Measurements from ENCODE around the gene ADSS1.

ADSS1 gene

GRCh38 chr14:104685998-104686610 is 37.9 kb upstream of the ADSS1 start:
- peaks cover 0 to 6% (median 0%) of the 10 kb centered on the region in 11 experiments; a peak in 2 of 22 replicates for H3K36me3 ChIP-seq
- H3K27me3 ChIP-seq, result no peaks in the 10 kb centered on the region
- no peak for TF ChIP-seq Cebpa-rat (IDR thresholded peaks at IDR 0.05)
- peaks cover 55 to 67% (median 60%) of the 10 kb centered on the region in 10 experiments for H3K4me1 ChIP-seq
- no peak overlapping the region for H3K4me3 ChIP-seq
- H3K27ac ChIP-seq, result no peak overlapping the region
- no peaks in the 10 kb centered on the region for H3K9me3 ChIP-seq (replicated peaks in 1 of 11)
- peaks cover 7 to 16% (median 13%) of the 10 kb centered on the region in 11 experiments for H4K20me1 ChIP-seq
- H3K4me2 ChIP-seq, result peak overlapping the region in 3 of 11 experiments; percentile 81 to 100 (median 82); a peak in 4 of 22 replicates
- no peak overlapping the region for H3K9ac ChIP-seq

GRCh38 chr14:104686624-104687517 is 37.2 kb upstream of the ADSS1 start:
- Histone ChIP-seq H3K36me3 (peaks cover 0 to 13% (median 4%) of the 10 kb centered on the region in 11 experiments; a peak in 8 of 22 replicates), H3K4me2 (peak overlapping the region; percentile 73 to 100 (median 88)), H3K4me3 (no peak overlapping the region), H3K27ac (peak overlapping the region in 7 of 11 experiments; percentile 3 to 74 (median 59); a peak in 10 of 22 replicates), H4K20me1 (peaks cover 15 to 23% (median 21%) of the 10 kb centered on the region in 11 experiments), H3K9me3 (replicated peaks in 1 of 11) (no peaks in the 10 kb centered on the region), H3K27me3 (no peaks in the 10 kb centered on the region), H3K9ac (peak overlapping the region in 8 of 11 experiments; percentile 4 to 95 (median 68); a peak in 9 of 22 replicates), H3K4me1 (peaks cover 55 to 67% (median 60%) of the 10 kb centered on the region in 10 experiments)
- no peak for TF ChIP-seq Cebpa-rat (IDR thresholded peaks at IDR 0.05)

- peak overlapping the region; percentile 26 to 95 (median 65); a peak in 17 of 22 replicates for H3K9ac ChIP-seq
Measured at GRCh38 chr14:104687601-104688504, 36.2 kb upstream of the ADSS1 start.

GRCh38 chr14:104688505-104689108 is 35.4 kb upstream of the ADSS1 start:
- Histone ChIP-seq H3K9me3 (replicated peaks in 1 of 11) (no peaks in the 10 kb centered on the region), H4K20me1 (peaks cover 32 to 41% (median 38%) of the 10 kb centered on the region in 11 experiments), H3K27ac (peak overlapping the region; percentile 46 to 74 (median 65); a peak in 19 of 22 replicates), H3K4me3 (peak overlapping the region; percentile 24 to 100 (median 98); a peak in 18 of 20 replicates), H3K4me1 (peaks cover 63 to 75% (median 67%) of the 10 kb centered on the region in 10 experiments), H3K36me3 (peaks cover 0 to 27% (median 12%) of the 10 kb centered on the region in 11 experiments; a peak in 11 of 22 replicates), H3K27me3 (no peaks in the 10 kb centered on the region), H3K9ac (peak overlapping the region; percentile 38 to 95 (median 66); a peak in 20 of 22 replicates), H3K4me2 (peak overlapping the region; percentile 73 to 100 (median 88))
- TF ChIP-seq Cebpa-rat (IDR thresholded peaks at IDR 0.05), result peak in 4 of 11 experiments; percentile 22 to 52 (median 26); a peak in 3 of 22 replicates

More at GRCh38 chr14:104687601-104688504, 36.2 kb upstream of the ADSS1 start:
- TF ChIP-seq Cebpa-rat (IDR thresholded peaks at IDR 0.05), result no peak
- peak overlapping the region in 10 of 11 experiments; percentile 8 to 74 (median 64); a peak in 14 of 22 replicates for H3K27ac ChIP-seq
- H4K20me1 ChIP-seq, result peaks cover 25 to 33% (median 31%) of the 10 kb centered on the region in 11 experiments
- no peaks in the 10 kb centered on the region for H3K9me3 ChIP-seq (replicated peaks in 1 of 11)
- no peaks in the 10 kb centered on the region for H3K27me3 ChIP-seq
- H3K4me3 ChIP-seq, result peak overlapping the region in 2 of 10 experiments; percentile 1 to 99; a peak in 2 of 20 replicates
- H3K36me3 ChIP-seq, result peaks cover 0 to 22% (median 10%) of the 10 kb centered on the region in 11 experiments; a peak in 11 of 22 replicates
- peaks cover 56 to 67% (median 60%) of the 10 kb centered on the region in 10 experiments for H3K4me1 ChIP-seq
- H3K4me2 ChIP-seq, result peak overlapping the region; percentile 73 to 100 (median 88)

GRCh38 chr14:104689109-104689880 is 34.7 kb upstream of the ADSS1 start, which contains the start of gene INF2:
Gene INF2, plus strand, starts transcription at chr14:104689618. Its CDS starts 11,748 bp downstream, at chr14:104701366.
- no peaks in the 10 kb centered on the region for H3K9me3 ChIP-seq (replicated peaks in 1 of 11)
- no peak for TF ChIP-seq Cebpa-rat (IDR thresholded peaks at IDR 0.05)
- H3K27me3 ChIP-seq, result no peaks in the 10 kb centered on the region
- H4K20me1 ChIP-seq, result peaks cover 39 to 47% (median 45%) of the 10 kb centered on the region in 11 experiments
- H3K4me3 ChIP-seq, result peak within 1 kb of the TSS; percentile 81 to 100 (median 99)
- H3K9ac ChIP-seq, result peak within 1 kb of the TSS; percentile 88 to 98 (median 94)
- H3K27ac ChIP-seq, result peak within 1 kb of the TSS; percentile 80 to 95 (median 89)
- peak within 1 kb of the TSS; percentile 96 to 100 (median 100) for H3K4me2 ChIP-seq
- peaks cover 70 to 82% (median 74%) of the 10 kb centered on the region in 10 experiments for H3K4me1 ChIP-seq
- peaks cover 0 to 34% (median 17%) of the 10 kb centered on the region in 11 experiments; a peak in 11 of 22 replicates for H3K36me3 ChIP-seq

GRCh38 chr14:104689881-104690711 is 33.9 kb upstream of the ADSS1 start:
- Histone ChIP-seq H3K4me2 (peak overlapping the region; percentile 96 to 100 (median 100)), H3K9me3 (replicated peaks in 1 of 11) (no peaks in the 10 kb centered on the region), H3K27me3 (no peaks in the 10 kb centered on the region), H3K27ac (peak overlapping the region; percentile 80 to 95 (median 89)), H3K4me3 (peak overlapping the region; percentile 81 to 100 (median 99)), H3K9ac (peak overlapping the region; percentile 88 to 98 (median 94)), H3K36me3 (peaks cover 0 to 35% (median 17%) of the 10 kb centered on the region in 11 experiments; a peak in 11 of 22 replicates), H4K20me1 (peaks cover 47 to 55% (median 53%) of the 10 kb centered on the region in 11 experiments), H3K4me1 (peaks cover 77 to 82% (median 80%) of the 10 kb centered on the region in 10 experiments)
- no peak for TF ChIP-seq Cebpa-rat (IDR thresholded peaks at IDR 0.05)
